Activated CD4-positive, alpha-beta memory T cell treated with anti-CD3 and anti-CD28 coated beads, Interleukin-2, amount 10 ng/mL, durations not matched to agents 7 days and 5 days (primary cell): ENCODE measurements around the gene PIAS4. TPM values are rescaled to one million over a fixed set of nuclear protein-coding genes. Genes with fewer than 3 reads are reported as not detected.

Experiments used
- CTCF ChIA-PET: fragments of 350-600 bp; sonication (Branson Sonifier 250); formaldehyde crosslinking; loops from one replicate; lab custom pipeline; 2021; ENCODE audit warnings: antibody characterized with exemption, inconsistent platforms; lab: Charles Lee
- POLR2A ChIA-PET: fragments of 350-600 bp; sonication (Branson Sonifier 250); formaldehyde crosslinking; loops from one replicate; lab custom pipeline; 2021; ENCODE audit warnings: antibody characterized with exemption; lab: Charles Lee
- DNase-seq: peaks from one replicate; pipeline ENCODE4 v3.0.0-alpha.2; 2020
- H3K27ac Mint-ChIP-seq: one replicate; pipeline ENCODE4 v1.8.0; 2021; ENCODE audit warnings: mild to moderate bottlenecking, mixed read lengths
- H3K27me3 Mint-ChIP-seq: one replicate; pipeline ENCODE4 v1.8.0; 2021; ENCODE audit warnings: mixed read lengths
- H3K36me3 Mint-ChIP-seq: one replicate; pipeline ENCODE4 v1.8.0; 2021; ENCODE audit warnings: low read depth, mixed read lengths
- H3K4me1 Mint-ChIP-seq: one replicate; pipeline ENCODE4 v1.8.0; 2021; ENCODE audit warnings: mixed read lengths
- H3K4me3 Mint-ChIP-seq: one replicate; pipeline ENCODE4 v1.8.0; 2021; ENCODE audit warnings: mild to moderate bottlenecking, mixed read lengths
- H3K9me3 Mint-ChIP-seq: one replicate; pipeline ENCODE4 v1.8.0; 2021; ENCODE audit warnings: mixed read lengths
- total RNA-seq, 2 experiments: library from RNA; stranded (reverse); gene quantifications; one replicate each; pipeline ENCODE4 v1.2.3, GENCODE V29; 2021

Gene PIAS4
- total RNA-seq, 2 experiments from 2014 or later, result 28.6 to 33.2 TPM

DNA sequence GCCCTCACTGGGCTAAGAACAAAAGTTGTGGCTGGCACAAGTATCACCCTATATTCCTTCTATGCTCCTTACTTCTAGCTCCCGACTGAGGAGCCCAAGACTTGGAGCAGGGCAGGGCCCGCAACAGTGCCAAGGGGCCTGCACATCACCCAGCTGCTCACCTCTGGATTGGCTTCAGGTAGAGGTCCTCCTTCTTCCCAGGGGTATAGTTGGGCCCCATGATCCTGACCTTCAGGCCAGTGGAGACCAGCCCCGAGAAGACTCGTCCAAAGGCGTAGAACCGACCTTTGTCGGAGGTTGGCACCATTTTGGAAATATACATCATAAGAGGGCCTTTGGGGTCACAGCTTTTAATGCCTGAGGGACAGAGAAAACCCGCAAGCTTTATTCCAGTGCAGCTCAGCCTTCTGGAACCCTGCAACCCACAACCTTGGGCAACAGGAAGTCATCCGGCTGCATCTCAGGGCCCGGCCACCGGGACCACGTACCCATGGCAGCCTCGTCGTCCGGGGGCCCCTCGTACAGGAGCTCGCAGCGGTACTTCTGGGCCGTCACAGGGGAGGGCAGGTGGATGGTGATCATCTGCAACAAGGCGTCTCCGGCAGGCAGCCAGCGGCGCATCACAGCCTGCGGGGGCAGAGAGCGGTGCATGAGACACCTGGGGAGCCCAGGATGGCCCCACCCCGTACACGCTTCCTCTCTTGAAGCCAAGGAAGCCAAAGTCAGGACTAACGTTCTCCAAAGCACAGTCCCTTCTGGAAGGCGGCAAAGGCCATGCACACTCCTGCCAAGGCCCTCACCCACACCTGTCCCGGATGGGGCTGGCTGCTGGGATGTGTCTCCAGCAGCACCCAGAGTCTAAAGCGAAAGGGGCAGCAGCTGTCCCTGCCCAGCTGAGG, 26.9 kb upstream of the PIAS4 start:
- Mint-ChIP-seq H3K36me3 (peaks cover 90% of the 10 kb centered on the region), H3K4me3 (no peak overlapping the region), H3K27ac (no peak overlapping the region), H3K4me1 (peaks cover 54% of the 10 kb centered on the region), H3K9me3 (no peaks in the 10 kb centered on the region), H3K27me3 (no peaks in the 10 kb centered on the region)
- CTCF ChIA-PET, result no interaction called here
- DNase-seq, result no peak
- POLR2A ChIA-PET, result interaction anchor here (1.0 to 8.5 kb wide), 2 partner anchors 10 to 26 kb away, joined by 3 to 122 read pairs; partner anchors contain the start of gene DAPK3

DNA sequence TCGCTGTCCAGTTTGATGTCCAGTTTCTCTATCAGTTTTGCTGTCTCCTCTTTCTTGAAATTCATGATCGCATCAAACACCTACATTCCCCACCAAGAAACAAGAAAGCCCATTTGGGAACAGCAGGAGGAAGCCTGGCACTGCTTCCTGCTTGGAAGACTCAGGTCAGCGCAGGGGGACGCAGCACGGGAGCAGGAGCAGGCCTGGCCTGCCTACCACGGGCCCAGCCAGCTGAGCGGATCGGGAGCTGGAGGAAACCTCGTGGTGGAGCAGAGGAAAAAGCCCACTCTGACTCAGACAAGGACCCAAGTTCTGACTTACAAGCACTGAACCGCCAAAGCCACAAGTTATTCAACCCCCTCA, 26.2 kb upstream of the PIAS4 start:
- ChIA-PET POLR2A (interaction anchor here (1.0 to 8.5 kb wide), 2 partner anchors 11 to 25 kb away, joined by 3 to 122 read pairs; partner anchors contain the start of gene DAPK3), CTCF (no interaction called here)
- Mint-ChIP-seq H3K9me3 (no peaks in the 10 kb centered on the region), H3K27me3 (no peaks in the 10 kb centered on the region), H3K4me1 (peaks cover 55% of the 10 kb centered on the region), H3K36me3 (peaks cover 83% of the 10 kb centered on the region), H3K4me3 (no peak overlapping the region), H3K27ac (no peak overlapping the region)
- DNase-seq, result no peak

DNA sequence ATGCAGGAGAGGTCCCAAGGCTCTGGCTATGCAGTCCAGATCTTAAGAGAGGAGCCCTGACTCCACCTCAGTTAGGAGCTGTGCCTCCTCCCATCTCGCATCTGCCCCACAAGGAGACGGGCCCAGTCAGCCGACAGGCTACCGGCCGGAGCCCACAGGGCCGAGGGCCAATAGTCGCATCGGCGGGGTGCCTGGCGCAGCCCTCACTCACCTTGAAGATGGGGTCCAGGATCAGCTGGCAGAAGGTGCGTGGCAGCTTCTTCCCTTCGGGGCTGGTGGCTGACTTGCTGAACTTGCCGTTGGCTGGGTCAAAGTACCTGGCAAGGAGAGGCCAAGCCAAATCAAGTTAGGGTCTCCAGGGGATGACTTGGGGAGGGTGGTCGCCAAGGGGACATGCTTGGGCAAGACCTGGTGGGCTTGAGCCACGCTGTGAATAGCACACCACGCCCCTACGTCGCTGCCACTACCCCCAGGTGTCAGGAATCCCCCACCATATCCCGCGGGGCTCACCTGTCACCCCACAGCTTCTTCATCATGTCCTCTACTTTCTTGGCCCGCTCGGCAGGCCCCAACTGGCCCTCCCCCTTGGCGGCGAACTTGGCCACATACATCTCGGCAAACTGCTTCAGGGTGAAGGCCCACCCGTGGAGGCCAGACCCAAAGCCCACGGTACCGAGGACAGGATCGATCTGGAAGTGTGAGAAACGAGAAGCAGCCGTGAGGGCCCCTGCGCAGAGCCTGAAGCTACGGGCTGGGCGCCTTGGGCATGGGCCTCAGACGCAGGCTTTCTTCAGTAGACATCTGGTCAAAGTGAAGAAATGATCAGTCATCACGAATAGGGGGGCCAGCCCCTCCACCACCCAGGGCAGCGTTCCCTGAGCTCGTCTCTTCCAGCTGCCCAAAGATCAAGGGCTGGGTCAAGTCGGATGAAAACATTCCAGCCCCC, 25.5 kb upstream of the PIAS4 start:
- peak overlapping the region; percentile 17 for H3K4me3 Mint-ChIP-seq
- DNase-seq, result no peak
- H3K27ac Mint-ChIP-seq, result no peak overlapping the region
- ChIA-PET POLR2A (interaction anchor here (0.5 to 8.5 kb wide), 3 partner anchors 12 to 442 kb away, joined by 3 to 122 read pairs (median 3); partner anchors contain the start of gene DAPK3), CTCF (no interaction called here)
- H3K9me3 Mint-ChIP-seq, result no peaks in the 10 kb centered on the region
- peaks cover 76% of the 10 kb centered on the region for H3K36me3 Mint-ChIP-seq
- no peaks in the 10 kb centered on the region for H3K27me3 Mint-ChIP-seq
- peaks cover 61% of the 10 kb centered on the region for H3K4me1 Mint-ChIP-seq

DNA sequence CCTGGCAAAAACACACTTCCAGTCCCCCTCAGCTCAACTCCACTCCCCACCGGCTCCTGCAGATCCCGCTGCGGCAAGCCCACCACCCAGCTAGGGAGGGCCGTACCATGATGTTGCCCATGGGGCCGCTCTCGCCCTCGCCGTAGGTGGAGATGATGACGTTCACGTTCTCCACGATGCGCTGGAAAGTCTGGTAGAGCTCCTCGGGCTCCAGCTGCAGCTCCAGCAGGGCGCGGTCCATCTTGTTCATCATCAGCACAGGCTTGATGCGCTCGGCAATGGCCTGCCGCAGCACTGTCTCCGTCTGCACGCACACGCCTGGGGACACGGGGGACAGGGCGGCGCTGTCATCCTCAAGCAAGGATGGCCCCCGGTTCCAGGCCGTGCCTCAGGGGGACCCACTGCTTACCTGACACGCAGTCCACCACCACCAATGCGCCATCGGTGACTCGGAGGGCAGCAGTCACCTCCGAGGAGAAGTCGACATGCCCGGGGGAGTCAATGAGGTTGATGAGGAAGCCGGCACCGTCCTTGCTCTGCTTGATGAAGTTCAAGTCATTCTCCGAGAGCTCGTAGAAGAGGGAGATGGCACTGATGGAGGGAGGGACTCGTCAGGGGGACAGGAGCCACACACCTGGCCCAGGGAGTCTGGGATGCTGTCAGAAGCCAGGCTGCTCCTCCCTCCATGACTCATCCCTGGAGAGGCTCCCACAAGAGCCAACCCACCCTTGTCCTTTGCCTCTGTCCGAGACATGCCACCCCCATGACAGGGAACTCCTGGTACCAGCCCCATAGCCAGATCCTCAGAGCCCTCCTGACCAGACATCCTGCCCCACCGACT, 24.6 kb upstream of the PIAS4 start:
- POLR2A ChIA-PET, result interaction anchor here (0.5 to 8.5 kb wide), 5 partner anchors 7 to 441 kb away, joined by 3 to 122 read pairs (median 6); partner anchors contain the start of genes DAPK3, MRPL54 and YJU2
- no peak for DNase-seq
- H3K36me3 Mint-ChIP-seq, result peaks cover 67% of the 10 kb centered on the region
- H3K27ac Mint-ChIP-seq, result peak overlapping the region; percentile 95
- CTCF ChIA-PET, result interaction anchor here (0.6 kb wide), 1 partner anchor 23 kb away, joined by 4 read pairs; no protein-coding TSS in a partner anchor
- H3K4me1 Mint-ChIP-seq, result peaks cover 69% of the 10 kb centered on the region
- no peaks in the 10 kb centered on the region for H3K9me3 Mint-ChIP-seq
- no peaks in the 10 kb centered on the region for H3K27me3 Mint-ChIP-seq
- peak overlapping the region; percentile 93 for H3K4me3 Mint-ChIP-seq

DNA sequence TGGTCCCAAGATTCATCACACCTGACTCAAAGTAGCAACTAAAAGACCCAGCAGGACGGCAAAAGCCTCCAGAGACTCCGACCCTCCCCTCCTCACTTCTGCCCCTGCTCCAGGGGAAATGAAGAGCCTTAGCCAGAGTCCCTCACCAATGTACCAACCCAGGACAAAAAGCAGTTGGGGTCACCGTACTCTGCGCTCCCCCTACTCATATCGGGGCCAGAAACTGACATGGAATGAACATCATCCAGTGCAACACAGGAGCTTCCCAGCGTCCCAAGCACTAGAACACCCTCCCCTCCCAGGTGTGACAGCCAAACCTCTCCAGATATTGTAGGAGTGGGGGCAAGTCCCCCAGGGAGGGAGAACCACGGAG, 24.0 kb upstream of the PIAS4 start:
- H3K9me3 Mint-ChIP-seq, result no peaks in the 10 kb centered on the region
- H3K27me3 Mint-ChIP-seq, result no peaks in the 10 kb centered on the region
- peak overlapping the region; percentile 95 for H3K27ac Mint-ChIP-seq
- DNase-seq, result no peak
- peaks cover 63% of the 10 kb centered on the region for H3K36me3 Mint-ChIP-seq
- ChIA-PET POLR2A (interaction anchor here (1.1 to 8.5 kb wide), 9 partner anchors 8 to 356 kb away, joined by 3 to 122 read pairs (median 6); partner anchors contain the start of genes CACTIN, DAPK3, MRPL54 and PIAS4), CTCF (interaction anchor here (0.6 to 1.0 kb wide), 2 partner anchors 12 to 22 kb away, joined by 3 to 4 read pairs; partner anchors contain the start of gene DAPK3)
- peaks cover 68% of the 10 kb centered on the region for H3K4me1 Mint-ChIP-seq
- peak overlapping the region; percentile 93 for H3K4me3 Mint-ChIP-seq

DNA sequence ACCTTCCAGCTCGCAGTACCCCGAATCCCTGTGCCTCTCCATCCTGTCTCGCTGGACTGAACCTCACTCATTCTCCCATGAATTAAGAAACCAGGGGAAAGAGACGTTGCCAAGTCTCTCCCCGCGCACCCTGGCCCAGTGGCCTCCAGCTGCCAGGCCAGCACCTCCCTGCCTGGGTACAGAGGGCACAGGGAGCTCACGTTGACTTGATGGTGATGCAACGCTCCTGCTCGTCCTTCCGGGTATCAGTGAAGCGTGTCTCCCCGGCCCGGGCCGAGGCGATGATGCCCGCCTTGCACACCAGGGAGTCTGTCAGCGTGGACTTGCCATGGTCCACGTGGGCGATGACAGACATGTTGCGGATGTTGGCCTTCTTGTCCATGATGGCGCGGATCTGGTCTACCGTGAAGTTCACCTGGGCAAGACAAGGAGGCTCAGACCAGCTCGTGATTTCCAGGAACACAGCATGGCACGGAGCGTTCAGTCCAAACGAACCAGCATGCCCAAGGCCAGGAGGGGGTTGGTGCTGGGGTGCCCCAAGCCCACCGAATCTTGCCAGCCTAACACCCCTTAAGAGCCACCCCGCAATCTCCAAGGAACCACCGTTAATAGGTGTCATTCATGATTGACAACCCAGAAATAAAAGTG, 23.5 kb upstream of the PIAS4 start:
- Mint-ChIP-seq H3K27ac (peak overlapping the region; percentile 95), H3K9me3 (no peaks in the 10 kb centered on the region), H3K36me3 (peaks cover 60% of the 10 kb centered on the region), H3K4me3 (peak overlapping the region; percentile 93), H3K27me3 (no peaks in the 10 kb centered on the region), H3K4me1 (peaks cover 67% of the 10 kb centered on the region)
- ChIA-PET POLR2A (interaction anchor here (1.1 to 8.5 kb wide), 9 partner anchors 8 to 357 kb away, joined by 3 to 122 read pairs (median 6); partner anchors contain the start of genes CACTIN, DAPK3, MRPL54 and PIAS4), CTCF (interaction anchor here (1.0 to 2.2 kb wide), 2 partner anchors 13 to 25 kb away, joined by 3 to 8 read pairs; partner anchors contain the start of gene DAPK3)
- DNase-seq, result peak; percentile 57

DNA sequence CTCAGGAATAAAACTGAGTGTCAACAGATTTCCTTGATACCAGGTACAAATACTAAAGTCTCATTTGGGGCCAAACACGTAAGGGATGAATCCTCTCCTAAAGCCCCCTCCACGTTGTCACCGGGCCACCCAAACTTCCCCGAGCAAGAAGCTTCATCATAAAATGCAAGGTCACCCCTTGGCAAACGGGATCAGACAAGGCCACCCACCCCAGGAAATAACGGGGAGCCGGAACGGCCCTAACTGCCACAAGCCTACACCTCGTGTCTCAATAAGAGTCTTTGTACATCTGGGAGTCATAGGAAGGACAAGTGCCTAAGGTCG, 23.0 kb upstream of the PIAS4 start:
- CTCF ChIA-PET, result interaction anchor here (1.0 to 2.2 kb wide), 3 partner anchors 13 to 222 kb away, joined by 3 to 8 read pairs (median 7); partner anchors contain the start of gene DAPK3
- DNase-seq, result no peak
- no peaks in the 10 kb centered on the region for H3K27me3 Mint-ChIP-seq
- peak overlapping the region; percentile 93 for H3K4me3 Mint-ChIP-seq
- no peaks in the 10 kb centered on the region for H3K9me3 Mint-ChIP-seq
- peaks cover 62% of the 10 kb centered on the region for H3K4me1 Mint-ChIP-seq
- H3K27ac Mint-ChIP-seq, result peak overlapping the region; percentile 95
- H3K36me3 Mint-ChIP-seq, result peaks cover 55% of the 10 kb centered on the region
- POLR2A ChIA-PET, result interaction anchor here (0.7 to 8.5 kb wide), 19 partner anchors 9 to 484 kb away, joined by 3 to 122 read pairs (median 5); partner anchors contain the start of genes CACTIN, DAPK3, DOHH and MRPL54

DNA sequence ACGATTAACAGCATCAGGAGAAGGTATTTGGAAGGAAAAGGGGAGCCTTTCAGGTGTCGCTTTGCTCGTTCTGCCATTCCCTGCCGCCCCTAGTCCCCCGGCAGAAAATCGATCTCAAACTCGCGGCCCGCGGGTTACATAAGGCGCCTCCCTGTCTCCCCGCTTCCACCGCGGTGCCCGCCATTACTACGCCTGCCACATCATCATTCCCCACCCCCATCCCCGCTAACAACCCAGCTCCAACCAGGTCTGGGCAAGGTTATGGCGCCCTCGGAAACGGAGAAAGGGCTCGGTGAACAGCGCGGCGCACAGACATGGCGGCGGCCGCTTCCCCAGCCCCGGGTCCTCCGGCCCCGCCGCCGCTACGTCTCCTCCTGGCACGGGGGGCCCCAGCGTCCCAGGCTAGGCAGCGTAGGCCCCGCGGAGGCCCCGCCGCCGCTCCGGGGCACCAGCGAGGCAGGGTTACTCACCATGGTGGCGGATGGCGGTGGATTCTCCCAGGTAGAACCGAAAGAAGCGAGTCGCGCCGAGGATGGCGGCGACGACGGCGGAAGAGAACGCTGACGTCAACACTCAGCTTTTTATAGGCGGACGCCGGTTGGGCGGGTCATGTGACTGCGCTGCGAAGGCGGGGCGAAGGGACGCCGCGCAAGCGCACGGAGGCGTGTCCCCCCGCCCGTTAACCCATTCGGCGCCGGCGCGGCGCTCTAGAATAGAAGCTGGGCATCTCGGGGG, 22.5 kb upstream of the PIAS4 start, which contains the start of gene EEF2:
TSS of gene EEF2 (minus strand) at position 556 of the 735 bp plus-strand sequence. CDS start at position 473, 83 bp downstream.
- Mint-ChIP-seq H3K36me3 (peaks cover 52% of the 10 kb centered on the region), H3K4me3 (peak within 1 kb of the TSS; percentile 93), H3K9me3 (no peaks in the 10 kb centered on the region), H3K4me1 (peaks cover 57% of the 10 kb centered on the region), H3K27me3 (no peaks in the 10 kb centered on the region), H3K27ac (peak within 1 kb of the TSS; percentile 95)
- peak; percentile 90 for DNase-seq
- ChIA-PET POLR2A (interaction anchor here (0.6 to 8.5 kb wide), 37 partner anchors 9 to 484 kb away, joined by 3 to 122 read pairs (median 4); partner anchors contain the start of genes DAPK3, DOHH, MRPL54 and PIAS4), CTCF (interaction anchor here (0.7 to 2.2 kb wide), 14 partner anchors 9 to 222 kb away, joined by 3 to 24 read pairs (median 4); partner anchors contain the start of genes DAPK3 and PIAS4)

DNA sequence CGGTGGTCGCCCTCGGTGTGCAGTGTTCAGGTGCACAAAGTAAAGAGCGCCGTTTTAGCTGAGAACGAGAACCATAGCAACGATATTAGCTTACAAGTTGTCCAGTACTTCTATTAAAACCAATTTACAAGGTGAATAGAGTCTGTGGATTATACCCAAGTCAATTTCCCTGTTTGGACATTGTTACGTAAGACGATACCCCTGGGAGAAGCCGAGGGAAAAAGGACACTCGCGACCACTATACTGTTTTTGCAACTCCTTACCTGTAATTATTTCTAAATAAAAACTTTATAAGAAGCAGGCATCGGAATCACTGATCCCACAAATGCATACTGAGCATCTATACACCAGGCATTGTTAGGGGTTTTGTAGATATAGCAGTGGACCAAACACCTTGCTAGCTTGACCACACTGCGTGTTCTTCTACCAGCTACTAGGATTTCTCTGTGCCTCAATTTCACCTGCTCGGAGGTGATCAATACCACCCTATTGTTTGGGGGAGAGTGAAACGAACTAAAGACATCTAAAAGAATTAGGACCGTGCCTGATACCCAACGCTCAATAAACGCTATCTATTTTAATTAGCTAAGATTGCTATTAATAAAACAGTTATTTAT, 21.8 kb upstream of the PIAS4 start:
- CTCF ChIA-PET, result interaction anchor here (0.7 to 2.2 kb wide), 14 partner anchors 10 to 221 kb away, joined by 3 to 24 read pairs (median 4); partner anchors contain the start of genes DAPK3 and PIAS4
- peaks cover 58% of the 10 kb centered on the region for H3K4me1 Mint-ChIP-seq
- no peak for DNase-seq

More for the DNA sequence above, 21.8 kb upstream of the PIAS4 start:
- Mint-ChIP-seq H3K4me3 (peak overlapping the region; percentile 93), H3K27me3 (no peaks in the 10 kb centered on the region), H3K9me3 (no peaks in the 10 kb centered on the region), H3K36me3 (peaks cover 45% of the 10 kb centered on the region), H3K27ac (peak overlapping the region; percentile 95)
- POLR2A ChIA-PET, result interaction anchor here (0.5 to 8.5 kb wide), 33 partner anchors 9 to 485 kb away, joined by 3 to 122 read pairs (median 4); partner anchors contain the start of genes DAPK3, DOHH, MRPL54 and PIAS4
